Pancreas (tissue), 10 donors: Measurements from ENCODE around the gene UNC5CL. TPM values are rescaled to one million over a fixed set of nuclear protein-coding genes. Genes with fewer than 3 reads are reported as not detected.
"Not testable (repeated sequence)": the region's sequence is repeated elsewhere in the genome, so short reads cannot be mapped to it uniquely, and the experiment has no call there.

ENCODE experiments used
- ATAC-seq, 4 donors: fragments of 200-7000 bp; cut with Tn5 transposase; one replicate each; pipeline versions ENCODE4 v1.8.0 to v1.9.1; 2020; ENCODE audit warnings: mild to moderate bottlenecking in 4 of 4, moderate library complexity in 4 of 4
- DNase-seq, 6 donors: peaks; one replicate each; pipeline ENCODE4 v3.0.0-alpha.2; 2020
- FAIRE-seq: peaks from 2 replicates; lab custom pipeline; 2012; peaks lifted over from hg19 to GRCh38; lab: Jason Lieb, UNC
- H3K27ac ChIP-seq, 4 donors: fragments of 200-600 bp; sonication (generic); 1 replicate in 3 of 4; 2 replicates in 1 of 4; pipeline versions ENCODE4 v1.5.0 to v1.8.0; 2020
- H3K27me3 ChIP-seq, 4 donors: fragments of 200-600 bp; one replicate each; pipeline ENCODE4 v1.8.0; 2021
- H3K36me3 ChIP-seq, 3 donors: fragments of 200-600 bp; sonication (generic) in 1 of 3; one replicate each; pipeline versions ENCODE4 v1.5.0 to v1.8.0; 2020 to 2021
- H3K4me1 ChIP-seq, 3 donors: fragments of 200-600 bp; one replicate each; pipeline ENCODE4 v1.8.0; 2021
- H3K4me3 ChIP-seq, 4 donors: fragments of 200-600 bp; sonication (generic) in 2 of 4; one replicate each; pipeline versions ENCODE4 v1.5.0 to v1.8.0; 2020 to 2021
- H3K9me3 ChIP-seq, 4 donors: fragments of 200-600 bp; one replicate each; pipeline ENCODE4 v1.8.0; 2021
- WGBS, 2 donors: extraction: QIAGEN DNeasy Blood & Tissue Kit; methylation state at CpG; one replicate each; pipeline ENCODE4 v1.1.7; 2013; 5-methylcytosine and 5-hydroxymethylcytosine counted together
- intact Hi-C, 3 donors: fragments of 100-400 bp; cut with DNase I; formaldehyde crosslinking; loops; one replicate each; pipeline versions ENCODE4 v1.11.1 to v1.14.2; 2022
- polyA plus RNA-seq, 2 donors: library from polyadenylated mRNA; stranded (reverse); fragments of 200-250 nt; gene quantifications; one replicate each; pipeline ENCODE4 v1.2.3, GENCODE V29; 2013
- total RNA-seq, 6 donors: library from RNA; stranded (reverse); fragmentation: NEBNext Ultra II Directional in 4 of 6; extraction: Animal tissue kit (Norgen Biotek cat#: 25700) in 4 of 6; gene quantifications; one replicate each; pipeline versions ENCODE4 v1.2.1 to v1.2.4, GENCODE V29; 2021 to 2023
- TF ChIP-seq, protein P1 (sequence below), 4 donors: fragments of 200-600 bp; sonication (generic) in 3 of 4; IDR thresholded peaks; one replicate each; pipeline versions ENCODE4 v1.5.0 to v1.8.0; 2021; ENCODE audit warnings: antibody characterized with exemption in 4 of 4
- donor health status: healthy with polysubstance abuse.
- donor health status: DM: no; HTN: no; CAD: no; lungs with moderate emphysema.
- donor health status: DM: no; HTN: no; CAD: no.
- donor health status: control.
- donor health status: control.
- donor health status: Bipolar disorder and iron deficiency.
- donor health status: DM: yes; HTN: yes; CAD: no.
- donor health status: DM: no; HTN: no; CAD: no.
- donor health status: DM: no; HTN: no; CAD: no.
- donor health status: DM: yes; HTN: yes; CAD: no.

The UNC5CL gene
- total and polyA plus RNA-seq, 8 donors: 7.2 to 40.6 (median 23.2) TPM

DNA sequence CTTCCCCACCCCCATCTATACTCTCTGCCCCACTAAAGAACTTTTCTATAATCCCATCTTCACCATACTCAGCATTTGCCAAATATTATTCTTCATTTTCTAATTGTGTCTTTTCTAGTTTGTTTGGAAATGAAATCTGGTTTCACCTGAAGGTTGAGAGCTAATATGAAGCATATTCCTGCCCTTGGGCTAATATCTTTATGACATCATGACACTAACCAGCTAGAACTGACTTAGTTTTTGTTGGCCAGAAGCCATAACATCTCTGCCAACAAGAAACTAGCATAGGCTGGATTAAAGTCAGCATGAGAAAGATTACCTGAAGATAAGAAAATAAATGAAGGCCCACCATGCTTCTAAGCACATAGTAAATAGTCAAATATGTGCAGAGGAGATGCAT, 16.7 kb downstream of the UNC5CL start:
- FAIRE-seq (no peak), DNase-seq (no peak), ATAC-seq (peak in 3 of 4 donors; percentile 22 to 44 (median 44))
- Histone ChIP-seq H3K36me3 (no peaks in the 10 kb centered on the region), H3K9me3 (no peaks in the 10 kb centered on the region), H3K4me3 (no peak overlapping the region), H3K27ac (peak overlapping the region in 2 of 4 donors; percentile 53 to 55), H3K27me3 (no peaks in the 10 kb centered on the region), H3K4me1 (peaks cover 7 to 28% (median 21%) of the 10 kb centered on the region in 3 donors)
- TF ChIP-seq, protein P1, sequence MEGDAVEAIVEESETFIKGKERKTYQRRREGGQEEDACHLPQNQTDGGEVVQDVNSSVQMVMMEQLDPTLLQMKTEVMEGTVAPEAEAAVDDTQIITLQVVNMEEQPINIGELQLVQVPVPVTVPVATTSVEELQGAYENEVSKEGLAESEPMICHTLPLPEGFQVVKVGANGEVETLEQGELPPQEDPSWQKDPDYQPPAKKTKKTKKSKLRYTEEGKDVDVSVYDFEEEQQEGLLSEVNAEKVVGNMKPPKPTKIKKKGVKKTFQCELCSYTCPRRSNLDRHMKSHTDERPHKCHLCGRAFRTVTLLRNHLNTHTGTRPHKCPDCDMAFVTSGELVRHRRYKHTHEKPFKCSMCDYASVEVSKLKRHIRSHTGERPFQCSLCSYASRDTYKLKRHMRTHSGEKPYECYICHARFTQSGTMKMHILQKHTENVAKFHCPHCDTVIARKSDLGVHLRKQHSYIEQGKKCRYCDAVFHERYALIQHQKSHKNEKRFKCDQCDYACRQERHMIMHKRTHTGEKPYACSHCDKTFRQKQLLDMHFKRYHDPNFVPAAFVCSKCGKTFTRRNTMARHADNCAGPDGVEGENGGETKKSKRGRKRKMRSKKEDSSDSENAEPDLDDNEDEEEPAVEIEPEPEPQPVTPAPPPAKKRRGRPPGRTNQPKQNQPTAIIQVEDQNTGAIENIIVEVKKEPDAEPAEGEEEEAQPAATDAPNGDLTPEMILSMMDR (IDR thresholded peaks at IDR 0.05): no peak
- intact Hi-C loops: loop anchor here in 2 of 3 donors (10.0 kb wide), 1 partner anchor 127 kb away; no protein-coding TSS in a partner anchor

DNA sequence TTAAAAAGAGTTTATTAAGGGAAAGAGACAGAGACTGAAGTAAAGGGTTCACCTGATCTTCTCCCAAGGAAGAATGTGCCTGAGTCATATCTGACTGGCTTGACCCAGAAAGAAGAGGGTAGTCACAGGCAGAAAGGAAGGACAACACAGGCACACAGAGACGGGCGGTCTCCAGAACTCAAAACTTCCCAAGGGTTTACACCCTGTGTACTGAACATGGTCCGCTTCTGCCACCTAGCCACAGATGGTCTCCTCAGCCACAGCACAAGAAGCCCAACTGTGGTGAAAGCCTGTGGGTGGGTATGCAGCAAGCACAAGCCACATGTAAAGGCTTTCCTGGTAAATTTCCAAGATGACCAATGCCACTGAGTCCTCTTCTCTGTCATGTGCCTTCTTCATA, 17.2 kb downstream of the UNC5CL start:
- H3K27me3 ChIP-seq: no peaks in the 10 kb centered on the region
- H3K9me3 ChIP-seq: no peaks in the 10 kb centered on the region
- H3K27ac ChIP-seq: peak overlapping the region in 2 of 4 donors; percentile 53 to 55
- H3K4me3 ChIP-seq: no peak overlapping the region
- DNase-seq: peak in 5 of 6 donors; percentile 51 to 77 (median 68)
- 35 to 44% methylated on average over 3 of the region's 3 CpGs for WGBS, 2 donors
- TF ChIP-seq, protein P1 (IDR thresholded peaks at IDR 0.05): peak in 2 of 4 donors; percentile 8 to 13
- no peaks in the 10 kb centered on the region for H3K36me3 ChIP-seq
- intact Hi-C loops: loop anchor here in 2 of 3 donors (10.0 kb wide), 1 partner anchor 127 kb away; no protein-coding TSS in a partner anchor
- peaks cover 11 to 33% (median 22%) of the 10 kb centered on the region in 3 donors for H3K4me1 ChIP-seq
- peak; percentile 80 to 93 (median 90) for ATAC-seq
- FAIRE-seq: no peak

DNA sequence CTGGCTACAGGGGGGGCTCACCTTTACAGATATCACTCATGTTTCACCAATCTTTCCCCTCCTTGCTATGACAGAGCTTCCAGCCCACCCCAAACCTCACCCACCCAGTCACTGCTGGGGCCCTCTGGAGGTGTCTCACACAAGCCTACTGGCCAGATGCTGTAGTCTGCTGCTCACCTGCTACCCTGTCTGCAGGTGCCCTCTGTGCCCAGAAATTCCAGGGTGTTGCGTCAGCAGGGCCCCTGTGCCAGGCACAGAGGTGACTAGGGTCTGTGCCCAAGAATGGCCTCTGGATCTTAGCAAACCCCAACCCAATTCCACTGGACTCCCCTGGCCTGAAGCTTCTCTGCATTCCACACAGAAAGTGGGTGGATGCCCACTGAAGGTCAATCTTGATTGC, 21.4 kb downstream of the UNC5CL start:
- H3K36me3 ChIP-seq: no peaks in the 10 kb centered on the region
- FAIRE-seq: no peak
- ATAC-seq: peak in 1 of 4 donors; percentile 27
- intact Hi-C loops: no loop called here
- peak overlapping the region in 1 of 4 donors; percentile 31 for H3K27ac ChIP-seq
- H3K4me1 ChIP-seq: peaks cover 29 to 52% (median 42%) of the 10 kb centered on the region in 3 donors
- TF ChIP-seq, protein P1 (IDR thresholded peaks at IDR 0.05): no peak
- H3K9me3 ChIP-seq: no peaks in the 10 kb centered on the region
- peak in 1 of 6 donors; percentile 49 for DNase-seq
- no peaks in the 10 kb centered on the region for H3K27me3 ChIP-seq
- no peak overlapping the region for H3K4me3 ChIP-seq
- WGBS, 2 donors: 66 to 79% methylated on average over 1 of the region's 1 CpG

- ATAC-seq, H3K27me3 ChIP-seq, FAIRE-seq, H3K27ac ChIP-seq, H3K4me3 ChIP-seq, H3K36me3 ChIP-seq, H3K9me3 ChIP-seq, intact Hi-C loops, DNase-seq: not testable (repeated sequence)
- 96 to 100% methylated on average over 3 to 5 of the region's 5 CpGs for WGBS, 2 donors
- peaks cover 30 to 43% (median 39%) of the 10 kb centered on the region in 3 donors for H3K4me1 ChIP-seq
Measured at GRCh38 chr6:41015860-41016259, 23.2 kb downstream of the UNC5CL start.

DNA sequence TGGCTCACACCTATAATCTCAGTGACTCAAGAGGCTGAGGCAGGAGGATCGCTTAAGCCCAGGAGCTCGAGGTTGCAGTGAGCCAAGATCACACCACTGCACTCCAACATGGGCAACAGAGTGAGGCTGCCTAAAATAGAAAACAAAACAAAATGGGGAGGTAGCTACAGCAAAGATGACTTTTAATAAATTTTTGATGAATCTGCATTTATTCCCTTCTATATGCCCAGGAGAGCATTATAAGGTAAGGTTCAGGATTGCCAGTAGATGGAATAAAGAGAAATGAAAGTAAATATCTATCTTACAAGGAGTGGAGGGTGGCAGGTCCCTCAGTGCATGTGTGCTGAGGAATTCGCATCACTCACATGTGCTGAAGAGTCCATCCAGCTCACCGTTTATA, 24.2 kb downstream of the UNC5CL start:
- Histone ChIP-seq H3K4me1 (peaks cover 30 to 43% (median 39%) of the 10 kb centered on the region in 3 donors), H3K27ac (peak overlapping the region in 1 of 4 donors; percentile 81), H3K9me3 (no peaks in the 10 kb centered on the region), H3K36me3 (no peaks in the 10 kb centered on the region), H3K27me3 (no peaks in the 10 kb centered on the region), H3K4me3 (no peak overlapping the region)
- TF ChIP-seq, protein P1 (IDR thresholded peaks at IDR 0.05): no peak
- intact Hi-C loops: no loop called here
- WGBS, 2 donors: 88 to 89% methylated on average over 4 of the region's 4 CpGs
- FAIRE-seq (no peak), ATAC-seq (no peak), DNase-seq (no peak)
